ENCODE data around the gene OVOL2.

GRCh38 chr20:18005170-18005989 is 52.3 kb downstream of the OVOL2 start:
- TF ChIP-seq POLR2A (IDR thresholded peaks at IDR 0.05) = no peak
- TF ChIP-seq, protein P1, sequence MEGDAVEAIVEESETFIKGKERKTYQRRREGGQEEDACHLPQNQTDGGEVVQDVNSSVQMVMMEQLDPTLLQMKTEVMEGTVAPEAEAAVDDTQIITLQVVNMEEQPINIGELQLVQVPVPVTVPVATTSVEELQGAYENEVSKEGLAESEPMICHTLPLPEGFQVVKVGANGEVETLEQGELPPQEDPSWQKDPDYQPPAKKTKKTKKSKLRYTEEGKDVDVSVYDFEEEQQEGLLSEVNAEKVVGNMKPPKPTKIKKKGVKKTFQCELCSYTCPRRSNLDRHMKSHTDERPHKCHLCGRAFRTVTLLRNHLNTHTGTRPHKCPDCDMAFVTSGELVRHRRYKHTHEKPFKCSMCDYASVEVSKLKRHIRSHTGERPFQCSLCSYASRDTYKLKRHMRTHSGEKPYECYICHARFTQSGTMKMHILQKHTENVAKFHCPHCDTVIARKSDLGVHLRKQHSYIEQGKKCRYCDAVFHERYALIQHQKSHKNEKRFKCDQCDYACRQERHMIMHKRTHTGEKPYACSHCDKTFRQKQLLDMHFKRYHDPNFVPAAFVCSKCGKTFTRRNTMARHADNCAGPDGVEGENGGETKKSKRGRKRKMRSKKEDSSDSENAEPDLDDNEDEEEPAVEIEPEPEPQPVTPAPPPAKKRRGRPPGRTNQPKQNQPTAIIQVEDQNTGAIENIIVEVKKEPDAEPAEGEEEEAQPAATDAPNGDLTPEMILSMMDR (IDR thresholded peaks at IDR 0.05) = no peak
